Hematopoietic multipotent progenitor cell treated with erythropoietin and hydrocortisone succinate and interleukin-3 and kit ligand, for 4 days (in vitro differentiated cells): ENCODE measurements around the gene DNAJC17.

Source experiments
- DNase-seq: peaks from one replicate; pipeline ENCODE4 v3.0.0-alpha.2; 2015

Gene DNAJC17

DNA sequence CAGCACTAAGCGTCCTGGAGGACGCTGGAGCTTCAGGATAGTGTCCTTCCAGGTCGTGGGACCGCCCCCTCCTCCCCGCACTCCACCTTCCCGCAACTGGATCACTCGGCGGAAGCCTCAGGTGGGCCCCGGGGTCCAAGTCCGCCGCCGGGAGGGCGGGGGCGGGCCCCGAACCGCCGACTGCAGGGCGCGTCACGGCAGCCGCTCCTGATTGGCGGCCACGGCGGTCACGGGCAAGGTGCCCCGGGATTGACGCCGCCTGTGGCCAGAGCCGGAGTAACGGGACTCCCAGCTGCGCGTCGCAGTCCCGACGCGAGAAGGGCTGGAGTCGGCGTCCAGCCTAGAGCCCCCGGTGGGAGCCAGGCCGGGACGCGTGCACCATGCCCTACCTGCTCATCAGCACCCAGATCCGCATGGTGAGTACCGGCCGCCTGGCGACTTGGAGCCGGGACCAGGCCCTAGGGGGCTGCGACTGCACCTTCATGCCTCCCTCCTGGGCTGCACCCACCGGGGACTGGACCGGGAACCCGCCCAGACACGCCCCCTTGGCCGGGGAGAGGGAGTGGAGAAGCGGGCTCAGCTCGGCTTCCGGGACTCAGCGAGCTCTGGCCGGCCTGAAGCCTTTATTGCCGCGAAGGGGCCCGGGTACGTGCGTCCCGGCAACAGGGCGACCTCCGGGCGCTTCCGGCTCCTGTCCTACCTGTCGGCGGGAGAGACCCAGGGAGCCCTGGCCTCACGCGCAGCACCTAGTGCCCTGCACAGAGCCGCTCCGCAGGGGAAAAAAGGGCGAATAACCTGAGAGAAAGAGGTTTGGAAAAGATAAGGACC, 43.3 kb downstream of the DNAJC17 start, which contains the start of gene GCHFR:
Gene GCHFR (plus strand): TSS at position 268 of the 828 bp plus-strand sequence. CDS start 113 bp downstream, at position 381.
- DNase-seq: peak; percentile 84

DNA sequence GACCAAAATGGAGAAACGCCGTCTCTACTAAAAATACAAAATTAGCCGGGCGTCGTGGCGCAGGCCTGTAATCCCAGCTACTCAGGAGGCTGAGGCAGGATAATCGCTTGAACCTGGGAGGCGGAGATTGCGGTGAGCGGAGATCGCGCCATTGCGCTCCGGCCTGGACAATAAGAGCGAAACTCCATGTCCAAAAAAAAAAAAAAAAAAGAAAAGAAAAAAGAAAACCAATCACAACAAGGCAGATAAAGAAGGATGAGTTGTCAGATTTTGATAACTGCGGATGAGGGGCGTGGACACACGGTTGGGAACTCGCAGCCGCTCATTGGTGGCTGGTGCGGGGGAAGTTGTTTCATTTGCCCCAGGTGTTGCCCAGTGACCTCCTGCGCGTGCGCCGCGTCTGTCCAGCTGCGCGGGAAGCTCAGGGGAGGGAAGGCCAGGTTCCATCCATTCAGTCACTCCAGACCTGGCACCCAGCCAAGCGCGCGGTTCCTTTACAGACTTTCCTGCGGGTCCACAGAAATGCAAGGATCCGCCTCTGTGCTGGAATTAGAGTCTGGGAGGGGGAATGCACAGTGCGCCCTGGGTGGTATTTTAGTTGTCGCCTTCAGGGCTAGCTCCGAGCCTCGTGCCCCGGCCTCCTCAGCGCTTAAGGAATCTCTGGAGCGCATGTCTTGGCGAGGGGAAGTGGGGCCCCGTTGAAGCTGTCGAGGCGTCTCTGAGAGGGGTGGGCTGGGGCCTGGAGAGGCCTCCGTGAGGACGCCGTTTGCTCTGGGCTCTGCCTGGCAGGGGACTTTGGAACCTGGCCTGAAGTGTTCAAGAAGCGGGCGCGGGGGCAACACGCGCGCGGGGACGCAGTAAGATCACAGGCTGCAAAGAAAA, 44.1 kb downstream of the DNAJC17 start:
- DNase-seq: peak; percentile 66

DNA sequence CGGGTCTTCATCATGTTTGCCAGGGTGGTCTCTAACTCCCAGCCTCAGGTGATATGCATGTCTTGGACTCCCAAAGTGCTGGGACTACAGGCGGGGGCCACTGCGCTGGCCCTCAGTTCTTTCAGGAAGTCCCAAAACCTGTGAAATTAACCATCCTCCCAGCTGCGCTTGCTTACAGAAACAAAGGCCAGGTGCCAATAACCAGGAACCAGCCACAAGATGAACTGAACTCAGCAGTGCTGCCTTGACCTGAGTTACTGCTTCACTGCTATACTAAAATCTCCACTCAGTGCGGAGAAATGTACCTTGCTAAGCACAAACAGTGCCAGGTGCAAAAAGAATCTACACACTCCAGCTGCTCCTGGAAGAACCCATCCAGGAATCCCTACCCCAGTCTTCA, 47.3 kb downstream of the DNAJC17 start:
- DNase-seq: no peak

DNA sequence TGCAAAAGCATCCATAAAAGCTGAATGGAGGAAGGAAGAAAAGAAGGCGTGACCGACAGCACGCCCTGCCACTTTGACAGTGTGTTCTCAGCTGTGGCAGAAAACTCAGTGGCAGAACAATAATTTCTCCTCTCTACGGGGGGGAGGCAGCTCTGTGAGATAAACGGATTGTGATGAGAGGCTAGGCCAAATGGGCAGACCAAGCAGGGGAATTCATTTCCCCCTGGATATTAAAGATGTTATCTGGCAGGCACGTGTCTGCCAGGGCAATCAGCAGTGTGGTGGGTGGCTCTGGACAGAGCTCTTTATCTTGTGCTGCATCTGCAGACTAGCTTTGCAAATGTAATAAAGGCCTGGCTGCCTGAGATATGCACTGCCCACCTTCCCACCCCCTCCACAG, 50.3 kb downstream of the DNAJC17 start:
- peak; percentile 86 for DNase-seq

DNA sequence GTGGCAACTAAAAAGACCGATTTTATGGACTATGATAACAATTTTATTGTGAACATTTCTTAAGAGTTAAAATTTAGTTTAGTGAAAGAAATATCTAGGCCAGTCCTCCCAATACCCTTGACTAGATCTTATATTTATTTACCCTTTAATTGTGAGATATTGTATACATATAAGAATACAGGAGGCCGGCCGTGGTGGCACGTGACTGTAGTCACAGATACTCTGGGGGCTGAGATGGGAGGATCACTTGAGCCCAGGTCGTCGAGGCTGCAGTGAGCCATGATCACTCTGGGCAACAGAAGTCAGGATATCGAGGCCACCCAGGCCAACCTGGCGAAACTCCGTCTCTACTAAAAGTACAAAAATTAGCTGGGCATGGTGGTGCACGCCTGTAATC, 51.5 kb downstream of the DNAJC17 start:
- DNase-seq: peak; percentile 67

DNA sequence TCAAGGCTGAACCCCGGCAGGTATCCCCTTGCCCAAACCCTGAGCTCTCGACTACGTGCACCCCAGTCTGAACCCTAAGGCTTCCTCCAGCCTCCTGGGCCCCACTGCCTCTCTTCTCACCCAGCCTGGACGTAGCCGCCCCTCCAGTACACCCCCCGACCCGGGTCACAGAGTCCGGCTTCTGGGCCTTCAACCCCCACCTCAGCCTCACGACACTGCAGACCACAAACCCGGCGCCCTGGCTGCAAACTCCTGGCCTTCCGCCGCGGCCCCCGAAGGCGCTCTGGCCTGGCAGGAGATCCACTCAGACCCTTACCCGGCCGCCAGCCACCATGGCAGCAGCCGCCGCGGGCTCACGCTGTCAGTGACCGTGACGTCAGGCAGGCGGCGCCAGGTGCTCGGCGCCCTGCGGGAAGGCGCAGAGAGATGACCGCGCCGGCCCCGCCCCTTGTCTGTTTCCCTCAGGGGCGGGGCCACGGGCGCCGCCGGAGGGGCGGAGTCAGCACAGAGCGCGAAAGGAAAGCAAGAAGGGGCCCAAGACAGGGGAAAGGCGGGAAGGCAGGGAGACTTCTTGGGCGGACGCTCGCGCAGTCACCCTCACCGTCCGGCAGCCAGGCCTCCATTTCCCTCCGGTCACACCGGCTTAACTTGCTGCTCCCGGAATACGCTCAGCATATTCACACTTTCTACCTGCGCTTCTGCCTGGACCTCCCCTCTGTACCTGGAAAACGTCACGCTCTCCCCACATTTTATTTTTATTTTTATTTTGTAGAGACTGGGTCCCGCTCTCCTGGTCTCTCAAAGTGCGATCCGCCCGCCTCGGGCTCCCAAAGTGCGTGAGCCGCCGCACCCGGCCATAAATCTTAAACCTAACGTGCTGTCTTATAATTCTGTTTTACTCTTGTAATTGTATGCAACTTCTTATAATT, 52.1 kb downstream of the DNAJC17 start, which contains the start of gene RMDN3:
Gene RMDN3 (minus strand): TSS at position 372 of the 929 bp plus-strand sequence. CDS start 471 bp downstream, outside the sequence.
- DNase-seq: peak; percentile 97

DNA sequence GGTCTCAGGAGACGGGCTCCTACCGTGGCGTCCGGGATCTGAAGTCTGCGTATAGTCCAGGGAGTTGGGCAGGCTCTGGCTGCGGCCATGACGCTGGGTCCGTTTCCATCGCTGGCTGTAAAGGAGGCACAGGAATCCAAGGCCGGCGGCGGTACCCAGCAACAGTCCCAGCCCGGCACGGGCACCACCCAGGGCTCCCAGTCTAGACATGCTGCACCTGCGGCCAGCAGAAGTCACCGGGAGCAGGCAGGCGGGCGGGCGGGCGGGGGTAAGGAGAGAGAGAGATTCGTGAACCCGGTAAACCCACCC, 52.7 kb downstream of the DNAJC17 start:
- no peak for DNase-seq

DNA sequence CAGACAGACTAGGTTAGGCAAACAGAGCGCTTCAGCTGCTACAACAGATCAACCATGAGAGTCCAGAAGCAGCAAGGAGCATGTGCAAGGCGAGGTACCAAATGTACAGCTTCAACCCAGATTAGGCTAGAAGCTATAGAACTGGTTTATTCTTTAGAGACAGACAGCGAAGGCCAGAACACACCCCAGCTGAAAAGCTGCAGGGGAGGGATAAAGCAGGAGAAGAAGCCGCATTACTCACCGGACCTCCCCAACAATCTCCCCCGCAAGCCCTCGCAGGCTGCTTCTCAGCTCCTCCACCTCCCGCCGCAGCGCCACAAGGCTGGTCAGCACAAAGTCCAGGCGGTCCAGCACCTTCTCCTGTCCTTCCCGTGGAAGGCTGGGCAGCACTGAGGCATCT, 55.5 kb downstream of the DNAJC17 start:
- DNase-seq: no peak

DNA sequence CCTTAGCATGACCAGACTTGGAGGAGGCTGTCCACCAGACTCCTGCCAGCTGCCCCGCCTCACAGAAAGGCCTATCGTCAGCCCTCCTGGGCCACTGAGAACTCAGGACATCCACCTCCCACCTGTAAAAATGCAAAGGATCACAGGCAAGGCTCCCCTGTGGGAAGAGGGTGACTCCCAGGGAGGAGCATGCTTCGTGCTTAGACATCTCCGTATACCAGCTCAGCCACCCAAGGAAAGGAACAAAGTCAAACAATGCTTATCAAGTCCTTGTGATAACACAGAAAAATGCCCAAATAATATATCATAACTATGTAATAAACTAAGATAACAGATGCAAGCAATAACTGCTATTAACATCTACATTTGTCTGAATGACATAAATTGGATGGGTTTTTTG, 56.4 kb downstream of the DNAJC17 start:
- DNase-seq: no peak

DNA sequence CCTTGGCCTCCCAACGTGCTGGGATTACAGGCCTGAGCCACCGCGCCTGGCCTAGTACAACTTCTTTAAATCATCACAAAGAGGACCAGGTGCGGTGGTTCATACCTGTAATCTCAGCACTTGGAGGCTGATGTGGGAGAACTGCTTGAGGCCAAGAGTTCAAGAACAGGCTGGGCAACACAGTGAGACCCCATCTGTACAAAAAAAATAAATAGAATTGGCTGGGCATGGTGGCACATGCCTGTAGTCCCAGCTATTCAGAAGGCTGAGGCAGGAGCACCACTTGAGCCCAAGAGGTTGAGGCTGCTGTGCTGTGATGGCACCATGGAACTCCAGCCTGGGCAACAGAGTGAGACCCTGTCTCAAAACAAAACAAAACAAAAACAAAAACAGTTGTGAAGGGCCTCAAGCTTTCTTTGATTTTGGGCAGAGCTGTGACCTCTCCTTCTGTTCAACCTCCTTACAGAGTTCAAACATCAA, 58.1 kb downstream of the DNAJC17 start:
- DNase-seq: no peak

DNA sequence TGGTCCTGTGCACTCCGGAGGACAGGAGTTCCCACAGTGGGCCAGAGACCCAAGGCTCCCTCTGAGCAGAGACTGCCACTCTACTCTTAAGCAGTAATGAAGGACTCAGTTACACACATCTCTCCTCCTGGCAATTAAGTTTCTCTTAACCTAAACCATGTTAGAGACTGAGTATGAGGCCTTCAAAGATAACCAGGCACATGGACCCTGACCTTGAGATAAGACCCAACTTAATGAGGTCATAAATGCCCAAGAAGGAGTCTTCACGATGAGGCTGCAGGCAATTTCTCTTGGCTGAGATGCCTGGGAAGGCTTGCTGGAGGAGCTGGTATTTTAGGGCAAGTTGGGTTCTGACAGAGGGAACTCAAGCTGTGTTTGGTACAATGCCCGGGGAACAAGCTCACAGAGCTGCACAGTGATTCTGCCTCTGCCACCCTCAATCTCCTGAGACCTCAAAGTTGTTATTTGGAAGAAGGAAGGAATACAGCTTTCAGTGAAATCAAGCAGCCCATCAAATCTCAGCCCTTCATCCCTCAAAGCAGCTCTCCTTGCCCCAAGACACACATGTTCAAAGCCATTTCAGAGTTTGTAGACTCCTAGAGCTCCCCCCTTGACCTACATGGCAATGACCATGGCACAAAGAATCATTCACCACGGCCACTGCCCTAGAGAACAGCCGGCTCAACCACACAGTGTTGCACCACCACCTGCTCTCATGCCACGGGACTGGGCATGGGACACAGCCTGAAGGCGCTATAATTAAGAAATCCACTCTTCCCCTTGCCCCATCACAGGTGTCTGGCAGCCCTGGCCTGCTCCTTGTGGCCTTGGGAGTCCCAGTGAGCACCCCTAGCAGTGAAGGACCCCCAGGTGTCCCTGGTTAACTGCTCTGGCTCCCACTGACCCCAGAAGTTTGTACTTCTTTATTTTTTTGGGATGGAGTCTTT, 59.3 kb downstream of the DNAJC17 start:
- peak; percentile 65 for DNase-seq

DNA sequence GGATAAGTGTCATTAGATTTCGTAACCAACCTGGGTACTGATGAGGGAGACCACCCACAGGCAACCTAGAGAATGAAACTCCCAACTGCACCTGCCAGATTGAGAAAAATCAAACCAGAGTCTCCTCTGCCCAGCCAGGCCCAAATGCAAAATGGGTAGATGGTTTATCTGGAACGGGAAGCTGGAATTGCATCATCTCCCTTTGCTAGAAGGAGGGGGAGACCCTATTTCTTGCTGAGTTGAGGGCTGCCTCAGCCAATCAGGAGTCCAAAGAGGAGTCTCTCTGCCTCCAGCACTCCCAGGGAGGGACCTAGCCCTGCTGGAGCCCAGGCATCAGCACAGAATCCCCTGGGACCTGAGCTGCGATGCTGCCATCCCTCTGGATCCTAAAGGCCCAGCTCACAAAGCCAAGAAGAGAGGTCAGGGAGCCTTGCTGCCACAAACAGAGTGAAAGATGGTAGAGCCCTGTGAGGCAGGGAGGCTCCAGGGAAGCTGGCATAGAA, 60.3 kb downstream of the DNAJC17 start:
- peak; percentile 58 for DNase-seq

DNA sequence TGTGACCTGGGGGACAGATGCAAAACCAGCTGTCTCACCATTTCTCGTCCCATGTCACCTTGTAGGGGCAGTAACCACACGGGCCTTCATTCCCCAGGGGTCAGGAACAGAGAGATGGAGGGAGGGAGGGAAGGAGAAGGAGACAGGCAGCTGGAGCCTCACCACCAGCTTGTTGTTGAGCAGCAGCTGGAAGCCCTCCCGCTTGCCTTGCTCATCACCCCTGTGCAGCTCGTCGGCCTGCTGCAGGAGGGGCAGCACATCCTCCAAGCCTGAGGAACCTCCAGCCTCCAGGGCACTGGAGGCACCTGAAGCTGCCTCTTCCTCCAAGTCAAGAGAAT, 62.5 kb downstream of the DNAJC17 start:
- peak; percentile 25 for DNase-seq

DNA sequence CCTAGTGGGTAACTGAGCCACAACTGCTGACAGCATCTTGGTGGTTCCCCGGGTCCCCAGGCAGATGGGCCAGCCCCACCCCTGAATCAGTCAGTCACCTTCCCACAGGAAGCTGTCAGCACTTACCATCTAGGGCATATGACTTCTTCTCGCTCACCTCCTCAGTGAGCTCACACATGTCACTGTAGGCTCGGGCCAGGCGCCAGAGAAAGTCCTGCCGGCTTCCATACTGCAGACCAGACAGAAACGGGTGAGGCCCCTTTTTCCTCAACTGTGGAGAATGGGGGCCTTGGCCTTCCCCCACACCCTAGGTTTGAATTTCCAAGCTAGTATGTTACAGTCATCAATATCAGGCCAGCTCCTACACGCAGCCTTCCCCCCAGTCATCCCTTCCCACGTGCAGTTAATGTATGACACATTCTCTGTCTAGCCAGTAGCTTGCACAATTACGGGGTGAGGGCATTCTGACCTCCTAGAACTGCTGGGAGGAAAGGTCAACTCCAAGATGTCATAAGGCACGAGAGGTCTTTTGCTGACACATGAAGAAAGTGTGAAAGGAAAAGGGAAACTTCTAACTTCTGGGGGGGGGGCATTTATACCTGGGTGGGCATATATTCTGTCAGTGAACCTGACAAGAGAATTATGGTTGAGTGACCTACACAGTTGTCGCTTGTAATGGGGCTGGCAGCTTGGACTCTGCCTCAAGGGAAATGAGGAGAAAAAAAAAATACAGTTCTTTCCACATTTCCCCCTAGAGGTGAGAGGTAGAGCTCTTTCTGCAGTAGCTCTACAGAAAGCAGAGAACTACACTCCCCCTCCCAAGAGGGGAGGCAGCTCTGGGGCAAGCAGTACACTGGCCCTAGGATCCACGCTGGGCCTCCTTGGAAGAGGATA, 63.1 kb downstream of the DNAJC17 start:
- peak; percentile 61 for DNase-seq

DNA sequence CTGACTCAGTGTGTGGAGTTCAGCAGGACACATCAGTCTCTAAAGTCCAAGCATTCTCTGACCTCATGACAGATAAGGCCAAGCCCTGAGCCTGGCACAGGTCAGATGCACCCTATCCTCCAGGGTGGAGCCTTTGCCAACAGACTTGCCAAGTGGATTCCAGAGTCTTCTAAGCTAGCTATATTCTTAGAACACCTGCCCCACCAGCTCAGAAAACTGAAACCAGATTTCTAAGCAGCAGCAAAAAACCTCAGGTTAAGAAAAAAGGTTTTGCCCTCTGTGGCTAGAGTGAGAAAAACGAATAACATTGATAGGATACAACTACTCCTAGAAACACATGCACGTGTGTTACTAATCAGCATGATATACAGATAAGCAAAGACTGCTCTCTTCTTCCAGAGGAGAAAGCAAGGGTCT, 63.8 kb downstream of the DNAJC17 start:
- DNase-seq: no peak

DNA sequence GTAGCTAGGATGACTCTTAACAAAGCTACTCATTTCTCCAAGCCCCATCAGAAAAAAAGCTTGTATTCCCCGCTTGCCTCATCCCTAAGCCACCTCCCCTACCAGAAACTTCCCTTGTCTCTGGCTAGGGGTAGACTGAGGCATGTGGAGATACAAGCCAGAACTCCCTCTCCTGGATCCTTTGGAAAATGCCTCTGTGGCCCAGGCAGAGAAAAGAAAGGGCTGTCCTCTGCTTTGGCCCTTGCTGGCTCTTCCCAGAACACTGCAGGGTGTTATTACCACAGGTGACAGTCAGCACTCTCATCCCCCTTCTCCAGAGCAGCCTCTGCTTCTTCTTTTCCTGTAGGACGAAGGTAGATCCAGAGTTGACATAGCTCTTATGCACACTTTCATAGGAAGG, 67.4 kb downstream of the DNAJC17 start:
- no peak for DNase-seq

DNA sequence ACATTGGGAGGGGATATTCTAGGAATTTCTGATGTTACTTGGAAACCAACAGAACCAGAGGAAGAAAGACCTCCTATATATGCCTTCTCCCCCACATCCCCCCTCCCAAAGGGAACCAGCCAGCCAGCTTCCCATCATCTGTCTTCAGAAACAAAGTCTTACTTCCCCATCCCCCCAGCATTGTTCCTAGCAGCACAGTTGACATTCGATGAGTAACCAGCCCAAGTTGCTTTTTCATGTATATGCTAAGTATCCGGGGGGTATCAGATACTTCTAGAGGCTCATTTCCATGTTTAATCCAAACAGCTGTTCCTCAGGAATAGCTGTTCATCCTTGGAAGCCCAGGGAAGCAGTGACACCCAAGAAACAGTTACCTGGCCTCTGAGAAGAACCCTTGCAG, 68.2 kb downstream of the DNAJC17 start:
- no peak for DNase-seq

DNA sequence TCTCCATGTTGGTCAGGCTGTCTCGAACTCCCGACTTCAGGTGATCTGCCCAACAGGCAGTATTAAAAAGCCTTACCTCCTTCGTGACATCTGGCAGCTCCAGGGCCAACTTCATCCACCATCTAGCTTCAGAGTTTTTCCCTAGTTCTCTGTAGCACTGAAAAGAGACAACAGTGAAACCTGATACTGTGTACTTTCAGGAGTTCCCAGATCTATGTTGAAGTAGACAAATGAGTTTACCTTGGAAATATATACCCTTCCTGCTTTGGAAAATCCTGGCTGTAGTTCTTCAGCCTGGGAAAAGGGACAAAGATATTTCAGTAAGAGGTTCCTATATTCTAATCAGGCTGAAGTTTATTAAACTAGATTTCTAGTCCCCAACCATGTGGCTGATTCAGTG, 70.2 kb downstream of the DNAJC17 start:
- no peak for DNase-seq

DNA sequence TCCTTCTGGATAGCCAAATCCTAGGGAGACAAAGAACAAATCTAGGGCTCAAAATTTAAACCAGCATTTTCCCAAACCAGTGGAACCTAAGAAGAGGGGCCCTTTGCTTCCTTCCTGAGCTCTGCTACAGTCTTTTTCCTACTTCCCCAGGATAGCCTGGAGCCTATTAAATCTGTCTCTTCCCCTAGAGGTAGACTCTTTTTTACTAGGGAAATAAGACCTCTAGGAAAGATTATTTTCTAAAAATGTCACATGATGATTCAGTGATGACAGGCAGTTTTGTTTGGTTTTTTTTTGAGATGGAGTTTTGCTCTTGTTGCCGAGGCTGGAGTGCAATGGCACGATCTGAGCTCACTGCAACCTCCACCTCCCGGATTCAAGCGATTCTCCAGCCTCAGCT, 70.7 kb downstream of the DNAJC17 start:
- DNase-seq: no peak

DNA sequence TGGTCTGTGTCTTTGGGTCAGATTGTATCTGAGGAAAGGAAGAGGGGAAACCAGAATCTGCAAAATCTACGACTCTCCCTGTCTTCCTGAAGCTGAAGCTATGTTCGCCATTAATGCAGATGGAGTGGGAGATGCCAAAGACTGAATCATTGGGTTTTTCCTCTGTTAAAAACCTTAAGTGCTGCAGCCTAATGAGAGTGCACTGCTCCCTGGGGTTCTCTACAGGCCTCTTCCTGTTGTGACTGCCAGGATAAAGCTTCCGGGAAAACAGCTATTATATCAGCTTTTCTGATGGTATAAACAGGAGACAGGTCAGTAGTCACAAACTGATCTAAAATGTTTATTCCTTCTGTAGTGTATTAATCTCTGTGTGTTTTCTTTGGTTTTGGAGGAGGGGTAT, 76.2 kb downstream of the DNAJC17 start:
- DNase-seq: no peak
